Measurements from ENCODE around the gene PXYLP1.

The PXYLP1 gene

GRCh38 chr3:141233457-141234161 is 2.0 kb downstream of the PXYLP1 start:
- H3K27me3 ChIP-seq (ENCODE audit: insufficient read depth, low read length, poor library complexity, severe bottlenecking): no peaks in the 10 kb centered on the region
- peaks cover 13% of the 10 kb centered on the region for H4K20me1 ChIP-seq (ENCODE audit: insufficient read depth, low read length, poor library complexity, severe bottlenecking)
- peak overlapping the region; percentile 93 for H3K4me2 ChIP-seq (ENCODE audit: low read depth, low read length, poor library complexity, severe bottlenecking)
- peak overlapping the region; percentile 26 for H3K4me3 ChIP-seq (ENCODE audit: low read length, poor library complexity, severe bottlenecking)
- peak overlapping the region; percentile 42 for H3K9ac ChIP-seq (ENCODE audit: low read depth, low read length, poor library complexity, severe bottlenecking)
- TF ChIP-seq CTCF (conservative IDR thresholded peaks at IDR 0.05; ENCODE audit: low read length) (no peak), EZH2phosphoT487 (IDR thresholded peaks at IDR 0.05; ENCODE audit: borderline replicate concordance) (no peak)
- H2AFZ ChIP-seq (ENCODE audit: low read length): no peak overlapping the region
- no peaks in the 10 kb centered on the region for H3F3A ChIP-seq (ENCODE audit: low read depth)
- H3K36me3 ChIP-seq (ENCODE audit: insufficient read depth, low read length): no peaks in the 10 kb centered on the region; the same call in 1 of the 2 replicates
- peaks cover 62% of the 10 kb centered on the region for H3K79me2 ChIP-seq (ENCODE audit: insufficient read depth, low read length)
- peaks cover 84% of the 10 kb centered on the region for H3K4me1 ChIP-seq (ENCODE audit: insufficient read depth, low read length, poor library complexity, severe bottlenecking)
- no peaks in the 10 kb centered on the region for H3K9me3 ChIP-seq (ENCODE audit: insufficient read depth, low read depth, low read length)
- H3K9me2 ChIP-seq (replicated peaks; ENCODE audit: low read depth, low read length): no peaks in the 10 kb centered on the region

GRCh38 chr3:141234283-141234682 is 2.7 kb downstream of the PXYLP1 start:
- Histone ChIP-seq H3K9me3 (ENCODE audit: insufficient read depth, low read depth, low read length) (no peaks in the 10 kb centered on the region), H3K4me2 (ENCODE audit: low read depth, low read length, poor library complexity, severe bottlenecking) (peak overlapping the region; percentile 93), H3K79me2 (ENCODE audit: insufficient read depth, low read length) (peaks cover 69% of the 10 kb centered on the region), H3K9ac (ENCODE audit: low read depth, low read length, poor library complexity, severe bottlenecking) (peak overlapping the region; percentile 42), H3K27me3 (ENCODE audit: insufficient read depth, low read length, poor library complexity, severe bottlenecking) (no peaks in the 10 kb centered on the region), H2AFZ (ENCODE audit: low read length) (no peak overlapping the region), H3K4me1 (ENCODE audit: insufficient read depth, low read length, poor library complexity, severe bottlenecking) (peaks cover 83% of the 10 kb centered on the region), H4K20me1 (ENCODE audit: insufficient read depth, low read length, poor library complexity, severe bottlenecking) (peaks cover 13% of the 10 kb centered on the region), H3F3A (ENCODE audit: low read depth) (no peaks in the 10 kb centered on the region), H3K9me2 (replicated peaks; ENCODE audit: low read depth, low read length) (no peaks in the 10 kb centered on the region), H3K36me3 (ENCODE audit: insufficient read depth, low read length) (no peaks in the 10 kb centered on the region; the same call in 1 of the 2 replicates), H3K4me3 (ENCODE audit: low read length, poor library complexity, severe bottlenecking) (peak overlapping the region; percentile 26)
- no peak for TF ChIP-seq CTCF (conservative IDR thresholded peaks at IDR 0.05; ENCODE audit: low read length)
- TF ChIP-seq EZH2phosphoT487 (IDR thresholded peaks at IDR 0.05; ENCODE audit: borderline replicate concordance): no peak

GRCh38 chr3:141235661-141236171 is 4.1 kb downstream of the PXYLP1 start:
- no peaks in the 10 kb centered on the region for H3K9me3 ChIP-seq (ENCODE audit: insufficient read depth, low read depth, low read length)
- H3K27me3 ChIP-seq (ENCODE audit: insufficient read depth, low read length, poor library complexity, severe bottlenecking): no peaks in the 10 kb centered on the region
- H3K79me2 ChIP-seq (ENCODE audit: insufficient read depth, low read length): peaks cover 83% of the 10 kb centered on the region
- H3K4me3 ChIP-seq (ENCODE audit: low read length, poor library complexity, severe bottlenecking): peak overlapping the region; percentile 26
- TF ChIP-seq CTCF (conservative IDR thresholded peaks at IDR 0.05; ENCODE audit: low read length): no peak
- TF ChIP-seq EZH2phosphoT487 (IDR thresholded peaks at IDR 0.05; ENCODE audit: borderline replicate concordance): no peak
- H3K9me2 ChIP-seq (replicated peaks; ENCODE audit: low read depth, low read length): no peaks in the 10 kb centered on the region
- no peaks in the 10 kb centered on the region; the same call in 1 of the 2 replicates for H3K36me3 ChIP-seq (ENCODE audit: insufficient read depth, low read length)
- no peaks in the 10 kb centered on the region for H3F3A ChIP-seq (ENCODE audit: low read depth)
- H3K4me2 ChIP-seq (ENCODE audit: low read depth, low read length, poor library complexity, severe bottlenecking): peak overlapping the region; percentile 93
- H4K20me1 ChIP-seq (ENCODE audit: insufficient read depth, low read length, poor library complexity, severe bottlenecking): peaks cover 13% of the 10 kb centered on the region
- H2AFZ ChIP-seq (ENCODE audit: low read length): no peak overlapping the region
- peak overlapping the region; percentile 42 for H3K9ac ChIP-seq (ENCODE audit: low read depth, low read length, poor library complexity, severe bottlenecking)
- H3K4me1 ChIP-seq (ENCODE audit: insufficient read depth, low read length, poor library complexity, severe bottlenecking): peaks cover 83% of the 10 kb centered on the region

All from Loucy (cell line).